GM08714 (cell line): ENCODE measurements around the gene TM9SF3.
"Not testable (repeated sequence)": the region's sequence is repeated elsewhere in the genome, so short reads cannot be mapped to it uniquely, and the experiment has no call there.

ENCODE experiments used
- H3K4me3 ChIP-seq: fragments of 200-500 bp; sonication (Bioruptor generic); 2 replicates; pipeline ENCODE4 v1.5.1; 2014; ENCODE audit warnings: mild to moderate bottlenecking, low read length, inconsistent platforms
- ZNF274 ChIP-seq: IDR thresholded peaks from 2 replicates; pipeline ENCODE4 v1.6.1; 2012; ENCODE audit warnings: mild to moderate bottlenecking, low read depth, low read length

Gene TM9SF3

DNA sequence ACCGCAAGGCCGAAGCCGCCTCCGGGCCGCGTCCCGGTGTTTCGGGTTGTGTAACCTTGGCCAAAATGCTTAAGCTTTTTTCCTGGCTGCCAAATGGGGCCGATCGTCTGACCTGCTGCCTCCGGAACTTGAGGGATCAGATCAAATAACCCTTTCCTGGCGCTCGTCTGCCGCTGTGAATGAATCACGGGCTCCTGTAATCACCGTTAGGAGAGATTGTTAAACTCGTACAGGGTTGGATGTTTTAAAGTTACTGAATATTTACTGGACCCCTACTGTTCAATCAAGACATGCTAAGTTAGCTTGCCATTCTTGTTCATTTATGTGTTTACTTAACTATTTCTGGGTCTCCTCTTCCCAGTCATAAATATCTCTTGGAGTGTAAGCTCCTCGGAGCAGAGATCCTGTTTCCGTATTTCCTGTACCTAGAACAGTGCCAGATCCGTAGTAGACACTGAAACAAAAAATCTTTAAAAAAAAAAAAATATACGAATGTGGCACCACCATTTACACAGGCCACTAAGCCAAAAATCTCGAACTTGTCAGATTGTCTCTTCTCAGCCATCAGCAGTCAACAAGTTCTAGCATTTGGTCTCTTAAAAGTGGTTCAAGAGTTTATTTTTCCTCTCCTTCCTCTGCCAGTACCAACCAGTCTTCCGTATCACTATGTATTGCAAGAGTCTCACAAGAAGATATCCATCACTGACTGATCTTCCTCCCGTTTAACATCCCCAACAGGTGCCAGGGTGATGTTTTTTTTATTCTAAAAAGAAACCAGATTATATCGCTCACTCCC lies 650 bp upstream of the TM9SF3 start:
- TF ChIP-seq ZNF274, result no peak
- peak overlapping the region; percentile 74 for H3K4me3 ChIP-seq

DNA sequence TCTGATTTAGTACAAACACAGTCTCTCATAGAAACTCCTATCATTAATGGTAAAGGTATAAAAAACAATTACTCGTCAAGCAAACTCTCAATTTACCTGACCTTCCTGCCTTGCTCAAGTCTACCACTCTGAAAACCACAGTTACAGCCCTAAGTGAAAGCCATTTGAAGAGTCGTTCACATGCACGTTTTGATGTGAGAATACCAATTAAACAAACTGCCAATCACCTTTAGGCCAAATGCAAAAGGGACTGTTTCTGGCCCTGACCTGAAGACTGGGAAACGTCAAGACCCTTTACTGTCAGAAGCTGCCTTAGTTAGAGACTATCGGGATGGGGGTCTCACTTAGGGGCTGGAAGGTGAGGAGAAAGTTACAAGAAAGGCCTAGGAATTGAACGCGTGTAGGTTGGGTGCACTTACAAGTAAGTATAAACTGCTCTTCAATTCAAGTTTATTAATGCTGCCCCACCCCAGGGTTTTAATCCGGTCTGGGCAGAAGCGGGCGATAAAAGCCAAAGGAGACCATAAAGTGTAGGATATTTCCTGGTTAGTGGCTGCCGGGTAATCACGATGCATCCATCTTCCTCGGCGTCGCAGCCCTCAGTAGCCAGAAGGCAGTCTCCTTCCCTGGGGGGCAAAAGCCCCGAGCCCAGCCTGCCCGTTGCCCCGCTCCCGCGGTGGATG lies 935 bp downstream of the TM9SF3 start:
- peak overlapping the region; percentile 74 for H3K4me3 ChIP-seq
- TF ChIP-seq ZNF274, result no peak

DNA sequence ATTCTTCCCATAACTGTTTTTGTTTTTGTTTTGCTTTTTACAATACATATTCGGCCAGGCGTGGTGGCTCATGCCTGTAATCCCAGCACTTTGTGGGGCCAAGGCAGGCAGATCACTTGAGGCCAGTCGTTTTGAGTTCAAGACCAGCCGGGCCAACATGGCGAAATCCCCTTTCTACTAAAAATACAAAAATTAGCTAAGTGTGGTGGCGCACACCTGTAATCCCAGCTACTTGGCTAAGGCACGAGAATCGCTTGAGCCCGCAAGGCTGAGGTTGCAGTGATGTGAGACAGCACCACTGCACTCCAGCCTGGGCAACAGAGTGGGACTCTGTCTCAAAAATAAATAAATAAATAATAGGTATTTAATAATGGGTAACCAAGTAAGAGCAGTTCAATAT lies 2.3 kb downstream of the TM9SF3 start:
- no peak overlapping the region; the same call in none of the 2 replicates for H3K4me3 ChIP-seq
- no peak for TF ChIP-seq ZNF274

DNA sequence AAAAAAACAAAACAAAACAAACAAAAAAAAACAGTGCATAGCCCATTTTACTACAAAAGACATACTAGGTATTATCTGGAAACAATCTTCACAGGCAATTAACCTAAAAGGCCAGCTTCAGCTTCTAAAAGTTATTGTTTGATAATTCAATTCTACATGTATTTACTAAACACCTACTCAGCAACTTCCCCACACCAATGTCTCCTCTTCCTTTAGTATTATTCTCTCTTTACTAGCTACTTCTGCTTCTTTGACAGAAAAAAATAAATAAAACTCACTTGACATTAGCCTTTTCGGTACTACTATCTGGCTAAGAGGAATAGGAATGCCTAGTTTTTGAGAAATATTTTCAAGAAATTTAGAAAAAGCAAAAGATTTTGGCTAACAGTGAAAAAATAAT lies 2.8 kb downstream of the TM9SF3 start:
- TF ChIP-seq ZNF274, result no peak
- no peak overlapping the region for H3K4me3 ChIP-seq

DNA sequence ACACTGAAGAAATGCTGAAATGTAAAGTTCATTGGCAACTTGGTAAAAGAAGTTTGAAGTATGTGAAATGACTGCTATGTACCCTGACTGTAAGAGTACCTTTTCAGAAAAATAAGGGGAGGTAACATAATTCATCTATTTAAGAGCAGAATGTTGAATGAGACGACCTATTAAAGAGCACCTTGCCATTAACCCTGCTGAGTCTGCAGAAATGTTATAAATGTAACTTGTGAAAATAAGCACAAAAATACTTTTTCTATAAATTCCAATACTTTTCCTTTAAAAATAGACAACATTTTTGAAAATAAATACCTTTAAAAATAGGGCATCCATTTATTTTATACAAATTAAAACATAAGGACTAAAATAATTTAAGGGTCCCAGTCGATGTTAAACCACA lies 7.7 kb downstream of the TM9SF3 start:
- TF ChIP-seq ZNF274, result no peak
- H3K4me3 ChIP-seq, result no peak overlapping the region

DNA sequence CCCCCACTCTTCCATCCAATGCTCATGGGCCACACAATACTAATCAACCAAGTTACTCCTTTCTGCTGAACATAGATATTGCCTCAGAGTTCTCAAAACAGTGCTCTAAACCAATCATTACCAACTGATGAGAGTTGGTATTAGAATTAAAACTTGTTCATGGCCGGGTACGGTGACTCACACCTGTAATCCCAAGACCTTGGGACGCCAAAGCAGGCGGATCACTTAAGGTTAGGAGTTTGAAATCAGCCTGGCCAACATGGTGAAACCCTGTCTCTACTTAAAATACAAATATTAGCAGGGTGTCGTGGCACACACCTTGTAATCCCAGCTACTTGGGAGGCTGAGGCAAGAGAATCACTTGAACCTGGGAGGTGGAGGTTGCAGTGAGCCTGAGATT lies 8.2 kb downstream of the TM9SF3 start:
- H3K4me3 ChIP-seq, result no peak overlapping the region
- no peak for TF ChIP-seq ZNF274

DNA sequence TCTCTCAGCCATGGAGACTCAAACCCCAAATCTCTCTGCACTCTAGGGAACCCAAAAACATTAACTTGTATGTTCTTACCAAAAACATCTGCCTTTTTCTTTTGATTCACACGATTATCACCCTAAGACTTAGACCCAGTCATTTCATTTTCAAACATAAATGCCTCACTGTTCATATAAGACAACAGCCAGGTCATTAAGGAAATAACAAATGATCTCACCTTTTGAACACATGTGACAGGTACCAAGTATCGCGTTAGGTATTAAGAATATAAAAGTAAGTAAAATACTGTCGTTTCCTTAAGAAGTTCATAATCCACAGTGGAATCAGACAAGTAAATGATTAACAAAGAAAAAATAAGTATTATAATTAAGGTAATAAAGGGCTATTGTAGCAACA lies 8.8 kb downstream of the TM9SF3 start:
- no peak overlapping the region for H3K4me3 ChIP-seq
- TF ChIP-seq ZNF274, result no peak

DNA sequence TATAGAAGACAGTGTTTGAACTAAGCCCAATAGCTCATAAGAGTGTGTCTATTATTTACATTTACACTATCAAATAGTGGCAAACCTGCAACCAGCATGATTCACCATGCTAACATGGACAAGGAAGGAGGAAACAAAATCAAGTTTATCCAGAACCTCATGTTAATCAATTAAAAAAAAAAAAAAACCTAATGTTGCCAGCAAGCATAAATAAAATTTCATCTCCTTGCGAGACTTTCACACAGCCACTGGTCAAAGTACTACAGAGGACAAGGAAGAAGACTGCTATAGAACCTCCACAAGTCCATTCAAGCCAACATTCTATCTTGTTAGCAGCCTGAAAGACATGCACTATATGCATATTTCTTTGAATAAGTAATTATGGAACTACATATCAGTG lies 9.7 kb downstream of the TM9SF3 start:
- H3K4me3 ChIP-seq, result no peak overlapping the region
- TF ChIP-seq ZNF274, result no peak

DNA sequence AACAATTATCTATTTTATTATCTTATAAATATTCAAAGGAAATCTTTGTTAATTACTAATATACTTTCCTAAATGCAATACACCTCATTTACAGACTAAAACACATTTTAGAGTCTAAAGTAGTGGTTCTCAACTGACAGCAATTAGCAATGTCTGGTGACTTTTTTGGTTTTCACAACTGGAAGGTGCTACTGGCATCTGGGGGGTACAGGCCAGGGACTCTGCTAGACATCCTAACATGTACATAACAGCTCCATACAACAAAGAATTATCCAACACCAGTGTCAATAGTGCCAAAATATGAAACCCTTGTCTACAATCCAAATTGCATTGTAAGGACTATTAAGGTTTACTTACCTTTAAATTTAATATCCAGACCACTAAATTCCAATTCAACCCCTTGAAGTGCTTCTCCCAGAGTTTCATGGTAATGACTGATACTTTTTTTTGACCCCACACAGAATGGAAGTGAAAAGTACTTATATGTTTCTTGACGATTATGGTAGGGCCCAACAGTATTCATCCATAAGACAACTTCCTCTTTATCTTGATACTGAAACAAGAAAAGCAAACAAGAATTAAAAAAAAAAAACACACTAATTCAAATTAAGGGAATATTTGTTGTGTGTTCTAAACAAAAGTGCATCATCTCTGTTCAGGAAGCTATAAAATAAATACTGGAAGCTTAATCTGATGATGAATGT lies 10.4 kb downstream of the TM9SF3 start:
- no peak for TF ChIP-seq ZNF274
- no peak overlapping the region for H3K4me3 ChIP-seq

DNA sequence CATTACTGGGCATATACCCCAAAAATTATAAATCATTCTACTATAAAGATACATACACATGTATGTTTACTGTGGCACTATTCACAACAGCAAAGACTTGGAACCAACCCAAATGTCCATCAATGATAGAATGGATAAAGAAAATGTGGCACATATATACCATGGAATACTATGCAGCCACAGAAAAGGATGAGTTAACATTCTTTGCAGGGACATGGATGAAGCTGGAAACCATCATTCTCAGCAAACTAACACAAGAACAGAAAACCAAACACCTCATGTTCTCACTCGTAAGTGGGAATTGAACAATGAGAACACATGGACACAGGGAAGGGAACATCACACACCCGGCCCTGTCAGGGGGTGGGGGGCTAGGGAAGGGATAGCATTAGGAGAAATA lies 12.2 kb downstream of the TM9SF3 start:
- not testable (repeated sequence) for H3K4me3 ChIP-seq

DNA sequence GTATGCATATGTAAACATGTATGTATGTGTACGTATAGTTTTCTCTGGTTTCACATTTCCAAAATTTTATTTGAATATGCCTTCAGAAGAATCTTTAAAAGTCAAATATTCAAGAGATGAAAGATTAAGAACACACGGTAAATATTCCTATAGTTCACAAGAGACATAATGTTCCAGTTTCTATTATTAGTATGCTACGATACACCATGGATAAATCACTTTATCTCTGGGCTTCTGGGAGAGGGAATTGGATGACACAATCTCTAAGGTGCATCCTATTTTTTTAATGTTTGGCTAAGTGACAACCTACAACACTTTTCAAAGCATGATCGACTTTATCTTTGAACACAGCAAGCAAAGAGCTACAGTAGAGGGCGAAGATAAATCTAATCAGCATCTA lies 13.8 kb downstream of the TM9SF3 start:
- TF ChIP-seq ZNF274, result no peak

DNA sequence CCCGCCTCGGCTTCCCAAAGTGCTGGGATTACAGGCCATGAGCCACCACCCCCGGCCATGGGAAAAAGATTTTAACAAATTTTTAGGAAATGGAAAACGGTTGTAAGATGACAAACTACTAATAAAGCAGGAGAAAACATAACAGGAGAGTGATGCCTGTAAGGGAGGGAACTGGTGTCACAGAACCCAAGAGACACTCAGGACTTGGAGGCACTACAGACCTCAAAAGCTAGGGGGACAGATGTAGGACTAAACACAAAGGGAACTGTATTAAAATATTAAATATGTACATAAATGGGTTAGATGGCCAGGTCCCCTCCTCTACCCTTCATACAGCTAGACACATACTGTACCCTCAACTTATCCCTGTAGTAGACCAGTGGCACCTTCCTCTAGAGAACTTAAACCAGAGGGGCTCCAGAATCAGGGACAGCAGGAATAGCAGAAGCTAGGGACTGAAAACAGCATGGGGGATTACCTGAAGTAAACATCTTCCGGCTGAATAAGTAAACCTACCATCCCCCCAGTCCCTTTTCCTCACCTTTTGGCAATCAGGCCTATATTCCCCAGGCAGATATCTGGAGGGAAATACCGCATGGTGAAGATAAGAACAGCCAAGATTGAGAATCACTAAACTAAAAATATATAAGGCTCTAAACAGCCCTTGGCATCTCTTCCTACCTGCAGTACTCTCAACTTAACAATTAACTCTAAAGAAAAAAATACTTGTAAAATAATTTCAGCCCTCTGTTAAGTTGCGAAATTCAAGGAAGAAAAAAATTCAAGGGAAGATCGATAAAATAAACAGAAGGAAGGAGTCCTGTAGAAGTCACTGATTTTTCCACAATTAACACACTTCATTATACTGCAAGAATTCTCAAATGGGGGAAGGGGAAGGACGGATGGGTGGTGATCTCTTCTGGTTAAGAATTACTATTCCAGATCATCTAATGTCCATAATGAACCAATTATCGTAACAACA lies 15.5 kb downstream of the TM9SF3 start:
- TF ChIP-seq ZNF274, result no peak
- H3K4me3 ChIP-seq, result no peak overlapping the region

More for the DNA sequence above, 13.8 kb downstream of the TM9SF3 start:
- no peak overlapping the region for H3K4me3 ChIP-seq

DNA sequence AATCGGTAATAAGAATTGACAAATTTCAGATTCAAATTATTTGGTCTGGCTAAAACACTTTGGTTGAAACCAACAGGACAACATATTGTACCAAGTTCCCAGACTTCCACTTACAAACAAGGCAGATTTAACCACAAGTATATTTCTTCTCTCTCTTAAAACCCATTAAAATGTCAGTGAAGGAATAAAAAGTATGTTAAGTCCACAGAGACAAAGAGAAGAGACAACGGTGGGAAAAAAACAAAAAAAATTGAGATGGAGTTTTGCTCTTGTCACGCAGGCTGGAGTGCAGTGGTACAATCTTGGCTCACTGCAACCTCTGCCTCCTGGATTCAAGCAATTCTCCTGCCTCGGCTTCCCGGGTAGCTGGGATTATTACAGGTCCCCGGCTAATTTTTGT lies 16.3 kb downstream of the TM9SF3 start:
- H3K4me3 ChIP-seq, result no peak overlapping the region

DNA sequence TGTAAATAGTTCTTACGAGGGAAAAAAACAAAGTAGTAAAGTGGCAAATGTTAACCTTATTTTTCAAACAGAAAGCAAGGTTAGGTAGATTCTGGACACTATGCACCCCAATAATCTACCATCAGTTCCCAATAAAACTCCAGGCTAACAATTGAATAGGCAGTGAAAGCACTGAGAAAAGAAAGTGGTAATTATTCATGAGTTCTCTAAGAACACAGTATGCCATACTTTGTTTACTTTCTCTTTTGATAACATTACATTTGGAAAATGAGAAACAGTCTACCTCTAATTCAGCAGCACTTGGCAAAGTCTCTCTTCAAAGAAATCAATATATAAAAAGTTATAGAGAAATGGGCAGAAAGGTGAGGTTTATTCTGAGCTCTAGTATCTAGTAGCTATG lies 18.4 kb downstream of the TM9SF3 start:
- TF ChIP-seq ZNF274, result no peak
- no peak overlapping the region for H3K4me3 ChIP-seq

More for the DNA sequence above, 16.3 kb downstream of the TM9SF3 start:
- no peak for TF ChIP-seq ZNF274
